GM18499 (cell line): ENCODE results near the gene RAD51B.
A peak's percentile ranks its signal among the peaks of the same experiment; 100 is the strongest.

Experiments used
- ATAC-seq: cut with Tn5 transposase; IDR thresholded peaks from one replicate; pipeline ENCODE4 v1.9.1; 2021; ENCODE audit warnings: moderate number of reproducible peaks; ENCODE audit not compliant: insufficient read depth, unreplicated experiment

Gene RAD51B

DNA sequence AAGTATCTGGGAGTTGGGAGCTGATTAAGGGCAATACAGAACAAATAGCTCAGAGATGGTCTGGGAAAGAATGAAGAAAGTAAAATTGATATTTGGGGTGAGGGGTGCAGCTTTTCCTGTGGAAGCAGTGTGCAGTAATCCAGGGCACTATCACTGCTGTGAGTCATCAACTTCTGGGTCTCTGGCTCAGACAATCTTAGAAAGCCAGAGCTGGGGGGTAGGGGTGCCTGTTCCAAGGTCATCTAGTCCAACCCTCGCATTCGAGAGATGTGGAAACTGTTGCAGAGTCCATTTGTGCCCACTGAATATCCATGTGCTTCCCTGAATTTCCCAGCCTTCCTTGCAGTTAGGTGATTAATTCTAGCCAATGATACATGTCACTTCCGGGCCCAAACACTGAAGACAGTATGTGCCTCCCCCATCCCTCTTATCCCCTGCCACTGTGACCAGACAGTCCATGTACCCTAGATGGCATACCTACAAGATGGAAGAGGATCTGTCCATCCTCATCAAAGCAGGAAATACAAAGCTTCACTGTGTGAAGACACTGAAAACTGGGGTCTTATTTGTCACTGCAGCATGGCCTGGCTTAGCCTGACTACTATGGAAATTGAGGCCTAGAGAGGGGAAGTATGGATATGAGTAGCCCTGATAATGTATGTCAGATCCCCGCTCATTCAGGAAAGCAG lies 921.4 kb downstream of the RAD51B start:
- no peak for ATAC-seq

- no peak for ATAC-seq
Observed at GRCh38 chr14:68741477-68741791, 921.9 kb downstream of the RAD51B start.

GRCh38 chr14:68741839-68742470 lies 922.4 kb downstream of the RAD51B start:
- ATAC-seq = peak; percentile 73

GRCh38 chr14:68744613-68745012 lies 925.0 kb downstream of the RAD51B start:
- ATAC-seq = no peak

- no peak for ATAC-seq
Observed at GRCh38 chr14:68747393-68747792, 927.8 kb downstream of the RAD51B start.

GRCh38 chr14:68748260-68748659 lies 928.7 kb downstream of the RAD51B start:
- ATAC-seq = no peak

DNA sequence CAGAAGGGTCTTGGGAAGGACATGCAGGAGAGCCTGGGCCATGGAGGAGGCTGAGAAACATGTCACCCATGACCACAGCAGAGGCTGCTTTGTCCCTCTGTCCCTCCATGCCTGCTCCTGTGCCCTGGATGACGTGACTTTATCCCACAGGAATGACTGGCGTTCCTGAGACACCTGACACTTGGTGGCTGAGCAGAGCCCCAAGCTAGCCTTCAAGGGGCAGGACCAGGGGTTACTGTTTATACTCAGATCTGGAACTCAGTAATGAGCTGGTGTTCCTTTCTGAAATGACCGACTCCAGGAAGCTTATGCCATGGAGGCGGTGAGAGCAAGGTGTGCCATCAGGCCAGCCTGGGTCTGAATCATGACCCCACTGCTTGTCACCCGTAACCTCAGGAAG lies 929.1 kb downstream of the RAD51B start:
- ATAC-seq = no peak

DNA sequence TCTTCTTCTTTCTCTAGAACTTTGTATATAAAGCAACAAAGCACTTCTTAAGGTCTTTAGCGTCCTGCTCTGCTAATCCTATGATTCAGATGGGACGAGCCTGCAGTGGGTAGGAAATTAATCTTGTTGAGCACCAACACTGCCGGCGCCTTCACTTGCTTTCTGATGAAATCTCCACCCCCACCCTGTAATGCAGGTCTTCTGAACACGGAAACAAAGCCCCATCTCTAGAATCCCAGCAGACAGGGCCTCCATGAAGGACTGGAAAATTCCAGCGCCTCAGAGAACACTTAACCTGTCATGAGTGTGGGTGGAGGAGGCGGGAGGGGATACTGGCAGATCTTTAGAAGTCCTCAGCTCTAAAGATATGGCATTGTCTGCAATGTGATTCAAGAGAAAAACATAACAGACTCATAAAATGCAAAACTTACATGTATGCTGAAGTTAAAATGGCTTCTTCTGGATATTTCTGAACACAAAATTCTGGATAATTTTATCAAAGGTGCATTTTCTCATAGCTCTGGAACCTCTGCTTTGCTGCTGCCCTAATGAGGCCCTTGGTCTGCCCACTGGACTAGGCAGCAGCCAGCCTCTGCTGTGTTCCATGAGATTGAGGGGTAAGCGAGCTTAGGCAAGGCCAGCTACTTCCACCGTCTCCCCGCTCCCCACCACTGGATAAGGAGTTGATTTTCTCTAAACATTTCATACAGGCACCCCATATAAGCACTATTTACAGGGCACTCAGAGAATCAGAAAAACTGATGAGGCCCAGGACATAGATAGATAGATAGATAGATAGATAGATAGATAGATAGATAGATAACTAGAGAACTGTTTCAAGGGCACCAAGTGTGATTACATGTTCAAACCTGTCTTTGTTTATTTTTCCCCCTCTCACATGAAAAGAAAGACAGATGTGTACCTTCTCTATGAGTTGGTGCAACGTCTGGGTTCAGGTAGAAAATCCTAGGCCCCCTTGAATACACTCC lies 930.2 kb downstream of the RAD51B start:
- ATAC-seq = no peak

DNA sequence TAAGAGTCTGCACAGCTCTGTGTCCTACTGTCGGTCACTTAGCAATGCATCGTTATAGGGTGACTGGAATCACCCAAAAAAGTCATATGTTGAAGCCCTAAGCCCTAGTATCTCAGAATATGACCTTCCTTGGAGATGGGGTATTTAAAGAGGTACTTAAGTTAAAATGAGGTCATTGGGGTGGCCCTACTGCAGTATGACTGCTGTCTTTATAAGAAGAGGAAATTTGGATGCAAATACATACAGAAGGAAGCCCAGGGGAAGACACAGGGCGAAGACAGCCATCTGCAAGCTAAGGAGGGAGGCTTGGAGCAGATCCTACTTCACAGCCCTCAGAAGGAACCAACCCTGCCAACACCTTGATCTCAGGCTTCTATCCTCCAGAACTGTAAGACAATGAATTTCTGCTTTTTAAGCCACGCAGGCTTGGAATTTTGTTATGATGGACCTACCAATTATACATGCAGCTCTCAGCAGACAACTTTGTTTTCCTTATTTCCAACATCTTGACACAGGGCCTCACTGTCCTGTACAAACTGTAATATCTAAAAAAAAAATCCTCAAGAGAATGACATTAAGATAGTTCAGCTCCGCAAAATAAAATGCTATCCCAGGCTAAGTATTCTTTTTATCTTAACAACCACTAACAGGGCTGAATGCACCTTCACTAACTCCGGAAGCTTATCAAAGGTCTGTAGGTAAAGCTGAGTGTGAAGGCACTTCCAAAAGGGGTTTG lies 932.9 kb downstream of the RAD51B start:
- no peak for ATAC-seq

DNA sequence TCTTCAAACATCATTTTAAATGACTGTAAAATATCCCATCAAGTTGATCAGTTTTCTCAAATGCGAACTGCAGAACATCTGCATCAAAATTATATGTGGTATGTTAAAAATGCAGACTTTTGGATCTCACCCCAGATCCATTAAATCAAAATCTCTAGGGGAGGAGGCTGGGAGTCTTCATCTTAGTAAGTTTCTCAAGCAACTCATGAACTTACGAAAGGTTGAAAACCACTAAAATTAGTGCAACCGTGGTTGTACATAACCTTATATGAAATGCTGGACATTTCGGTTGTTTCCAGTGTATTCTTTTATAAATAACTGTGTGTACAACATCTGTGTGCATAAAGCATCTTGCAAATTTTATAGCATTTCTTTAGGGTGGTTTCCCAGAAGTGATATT lies 934.1 kb downstream of the RAD51B start:
- no peak for ATAC-seq

DNA sequence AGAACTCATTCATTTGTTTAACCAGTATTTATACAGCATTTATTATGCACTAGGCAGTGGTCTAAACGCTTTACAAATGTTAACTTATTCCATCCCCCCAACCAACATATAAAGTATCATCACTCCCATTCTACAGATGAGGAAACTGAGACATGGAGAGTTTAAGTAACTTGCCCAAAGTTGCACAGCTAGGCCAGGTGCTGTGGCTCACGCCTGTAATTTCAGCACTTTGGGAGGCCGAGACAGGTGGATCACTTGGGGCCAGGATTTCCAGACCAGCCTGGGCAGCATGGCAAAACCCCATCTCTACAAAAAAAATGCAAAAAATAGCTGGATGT lies 935.4 kb downstream of the RAD51B start:
- no peak for ATAC-seq

DNA sequence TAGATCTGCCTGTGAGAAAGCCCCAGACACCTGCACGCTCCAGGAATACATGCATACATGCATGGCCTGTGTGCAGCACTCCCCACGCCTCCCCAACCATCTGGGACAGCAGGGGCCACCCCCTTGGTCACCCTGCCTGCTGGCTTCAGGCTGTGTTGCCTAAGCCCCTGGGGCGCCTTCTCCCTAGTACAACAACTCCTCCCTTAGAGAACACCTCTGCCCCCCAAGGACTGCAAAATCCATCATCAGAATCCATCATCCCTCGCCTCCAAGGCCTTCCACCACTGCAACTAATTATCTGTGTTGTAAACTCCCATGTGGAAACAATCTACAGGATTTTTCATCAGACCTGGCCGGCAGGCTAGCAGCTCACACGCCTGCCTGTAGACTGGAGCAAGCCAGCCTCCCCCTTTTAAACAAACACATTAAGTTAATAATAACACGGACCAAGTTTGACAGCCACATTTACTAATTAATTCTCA lies 936.5 kb downstream of the RAD51B start:
- no peak for ATAC-seq

DNA sequence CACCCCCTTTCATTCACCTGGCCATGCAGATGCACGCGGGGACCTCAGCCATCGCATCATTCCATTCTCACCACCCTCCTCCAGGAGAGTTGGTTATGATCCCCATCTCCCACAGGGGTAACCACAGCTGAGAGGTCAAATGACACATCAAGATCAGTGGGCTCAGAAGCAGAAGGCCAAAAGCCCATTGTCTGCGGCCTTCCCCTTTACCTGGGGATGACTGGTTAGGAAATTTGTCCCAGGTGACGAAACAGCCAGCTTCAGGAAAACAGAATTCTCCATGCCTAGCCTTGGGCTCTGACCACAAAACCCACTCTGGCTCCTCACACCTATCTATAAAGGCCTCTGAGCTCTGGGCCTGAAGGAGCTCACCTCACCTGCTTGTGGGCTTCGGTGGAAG lies 937.2 kb downstream of the RAD51B start:
- no peak for ATAC-seq

GRCh38 chr14:68757618-68758081 lies 938.1 kb downstream of the RAD51B start:
- ATAC-seq = no peak

DNA sequence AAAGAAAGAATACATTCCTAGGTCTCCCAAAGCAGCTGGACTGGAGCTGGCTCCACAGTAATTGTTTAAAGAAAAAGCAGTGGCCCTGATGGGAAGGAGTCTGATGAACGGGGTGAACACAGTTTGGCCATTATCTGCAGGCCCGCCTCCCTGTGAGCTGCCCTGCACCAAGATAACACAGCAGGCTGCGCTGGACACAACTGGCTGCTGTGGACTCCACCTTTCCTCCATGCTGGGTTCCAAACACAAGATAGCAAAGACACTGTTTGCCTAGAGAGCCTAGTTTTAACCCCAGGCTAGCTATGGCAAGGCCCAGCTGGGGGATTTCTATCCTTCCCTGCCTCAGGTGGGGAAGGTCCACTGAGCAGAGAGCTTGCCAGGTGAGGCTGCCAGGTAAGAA lies 938.7 kb downstream of the RAD51B start:
- ATAC-seq = no peak

DNA sequence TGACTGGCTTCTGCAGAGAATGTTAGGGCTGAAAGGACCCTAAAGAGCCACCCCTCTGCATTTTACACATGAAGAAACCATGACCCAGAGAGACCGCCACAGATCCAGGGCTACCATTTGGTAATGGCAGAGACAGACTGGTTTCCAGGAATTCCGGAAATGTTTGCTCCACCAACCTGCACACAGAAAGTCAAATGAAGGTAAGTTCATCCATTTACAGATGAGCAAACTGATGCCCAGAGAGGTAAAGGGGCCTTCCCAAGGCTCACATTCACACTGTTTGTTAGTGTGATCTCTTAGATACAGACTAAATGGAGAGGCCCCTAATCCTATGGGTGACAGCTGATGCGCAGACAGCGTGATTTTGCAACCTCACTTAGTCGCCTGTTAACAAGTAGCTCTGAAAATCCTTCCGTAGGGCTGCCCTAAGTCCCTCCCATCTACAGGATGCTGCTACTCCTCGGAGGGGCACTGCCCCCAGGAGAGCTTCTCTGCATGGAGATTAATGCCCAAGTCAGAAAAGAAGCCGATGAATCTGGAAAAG lies 939.5 kb downstream of the RAD51B start:
- no peak for ATAC-seq

DNA sequence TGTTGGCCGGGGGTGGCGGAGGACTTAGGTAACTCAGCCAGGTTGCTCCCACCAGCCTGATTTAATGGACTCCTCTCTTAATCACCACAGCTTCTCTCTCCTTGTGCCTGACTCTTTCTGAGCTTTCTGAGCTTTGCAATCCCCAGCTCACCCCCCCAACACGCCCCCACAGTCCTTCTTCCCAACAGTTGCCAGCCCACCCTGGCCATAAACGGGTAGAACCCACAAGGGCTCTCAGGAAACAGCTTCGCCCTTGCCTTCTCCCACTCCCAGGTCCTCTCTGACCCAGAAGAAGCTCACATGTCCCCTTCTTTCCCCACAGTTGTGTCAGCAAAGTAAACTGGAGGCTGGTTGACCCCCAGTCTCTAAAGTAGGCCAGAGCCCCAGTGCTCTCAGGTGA lies 940.4 kb downstream of the RAD51B start:
- ATAC-seq = no peak

DNA sequence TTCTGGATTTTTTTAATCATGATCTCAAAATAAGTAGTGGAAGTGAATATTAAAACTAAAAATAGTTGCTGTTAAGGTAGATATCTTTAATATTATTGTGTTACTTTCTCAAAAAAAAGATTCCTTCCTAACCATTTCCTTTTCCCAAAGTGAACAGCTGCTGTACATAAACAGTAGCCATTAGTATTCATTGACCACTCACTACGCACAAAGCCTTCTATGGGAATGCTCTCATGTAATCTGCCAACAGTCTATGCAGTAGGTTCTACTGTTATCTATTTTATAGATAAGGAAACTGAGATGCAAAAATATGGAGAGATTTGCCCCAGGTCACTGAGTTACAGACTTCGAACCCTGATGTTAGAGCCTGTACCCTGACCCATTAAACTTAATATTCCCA lies 941.2 kb downstream of the RAD51B start:
- ATAC-seq = no peak

GRCh38 chr14:68761391-68761790 lies 941.8 kb downstream of the RAD51B start:
- no peak for ATAC-seq
